NT2/D1 (cell line): Measurements from ENCODE around the gene PIK3R5.

Experiments used
- SUZ12 ChIP-seq: IDR thresholded peaks from 2 replicates; pipeline ENCODE4 v1.6.1; 2011; ENCODE audit not compliant: insufficient read length, insufficient read depth; ENCODE audit errors: extremely low read depth
- YY1 ChIP-seq: IDR thresholded peaks from 2 replicates; pipeline ENCODE4 v1.6.1; 2011; ENCODE audit not compliant: insufficient read length, insufficient read depth
- ZNF274 ChIP-seq: IDR thresholded peaks from 2 replicates; pipeline ENCODE4 v1.6.1; 2011; ENCODE audit warnings: mild to moderate bottlenecking, low read depth, low read length

DNA sequence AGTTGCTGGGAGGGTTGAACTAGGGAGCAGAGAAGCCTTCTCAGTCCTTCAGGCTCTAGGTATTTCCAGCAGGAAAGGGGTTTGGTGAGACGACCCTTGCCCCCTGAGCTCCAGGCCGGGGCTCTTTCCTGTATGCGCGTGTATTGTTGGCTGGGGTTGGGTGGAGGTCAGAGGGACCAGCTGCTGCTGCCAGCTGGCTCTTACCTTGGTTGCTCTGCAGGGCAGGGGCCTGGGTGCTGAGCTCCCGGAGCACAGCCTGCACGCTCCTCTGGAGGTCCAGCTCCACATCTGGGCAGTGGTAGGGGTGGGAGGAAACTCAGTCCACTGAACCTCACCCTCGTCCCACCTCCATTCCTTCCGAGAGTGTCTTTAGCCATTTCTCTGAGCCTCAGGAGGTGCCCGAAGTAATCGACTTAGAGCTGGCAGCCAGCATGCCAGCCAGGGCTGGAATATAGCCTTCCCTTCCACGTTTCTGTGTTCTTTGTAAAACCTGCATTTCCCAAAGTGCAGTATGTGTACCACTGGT, 126.0 kb downstream of the PIK3R5 start:
- TF ChIP-seq YY1 (no peak), ZNF274 (no peak), SUZ12 (no peak)
